Measurements from ENCODE around the gene CLEC4F. TPM values are rescaled to one million over a fixed set of nuclear protein-coding genes. Genes with fewer than 3 reads are reported as not detected.

The CLEC4F gene
- polyA plus RNA-seq, 1 of the 3 experiments (the other 2 are of a cell fraction) = 0.12 TPM

GRCh38 chr2:70854411-70854810 is 34.0 kb upstream of the CLEC4F start:
- Histone ChIP-seq H3K9ac (no peak overlapping the region), H3K9me3 (no peaks in the 10 kb centered on the region), H3K9me2 (no peaks in the 10 kb centered on the region), H3K4me1 (ENCODE audit: control insufficient read depth in 1 of 2, insufficient read depth in 2 of 2, low read depth in 1 of 2, low read length in 1 of 2) (no peaks in the 10 kb centered on the region), H3K79me2 (ENCODE audit: insufficient read depth) (no peaks in the 10 kb centered on the region), H4K20me1 (ENCODE audit: insufficient read depth) (no peaks in the 10 kb centered on the region), H3K36me3 (replicated peaks in 1 of 2; ENCODE audit: control insufficient read depth in 1 of 2, insufficient read depth in 2 of 2, low read length in 1 of 2) (no peaks in the 10 kb centered on the region), H3K27ac (ENCODE audit: low read depth in 2 of 2, low read length in 1 of 2) (no peak overlapping the region), H3K4me2 (no peak overlapping the region), H2AFZ (ENCODE audit: low read depth) (no peak overlapping the region), H3F3A (replicated peaks; ENCODE audit: insufficient read depth) (no peaks in the 10 kb centered on the region), H3K27me3 (ENCODE audit: insufficient read depth) (no peaks in the 10 kb centered on the region; the same call in 1 of the 2 replicates), H3K4me3 (ENCODE audit: low read depth in 2 of 2, low read length in 1 of 2) (no peak overlapping the region)
- TF ChIP-seq RCOR1 (IDR thresholded peaks at IDR 0.05; ENCODE audit: low read length) (no peak), PBX3 (IDR thresholded peaks at IDR 0.05) (no peak), RXRA (IDR thresholded peaks at IDR 0.05; ENCODE audit: borderline replicate concordance, low read depth) (no peak), GATA2 (CRISPR knock-in tag; IDR thresholded peaks at IDR 0.05) (no peak), TCF12 (IDR thresholded peaks at IDR 0.05) (no peak)
- CTCF ChIA-PET = no interaction called here
- POLR2A ChIA-PET = no interaction called here
- WGBS (ENCODE audit: low lambda C conversion rate) = 74% methylated on average over 4 of the region's 4 CpGs
- DNase-seq = no peak

GRCh38 chr2:70852824-70853223 is 32.4 kb upstream of the CLEC4F start:
- TF ChIP-seq USF2 (IDR thresholded peaks at IDR 0.05; ENCODE audit: borderline replicate concordance, low read depth, low read length) = no peak
- TF ChIP-seq FOXM1 (IDR thresholded peaks at IDR 0.05; ENCODE audit: low read depth) = no peak
- TF ChIP-seq GATA2 (CRISPR knock-in tag; IDR thresholded peaks at IDR 0.05) = no peak
- TF ChIP-seq EZH2phosphoT487 (IDR thresholded peaks at IDR 0.05; ENCODE audit: borderline replicate concordance, low read depth) = no peak
- Histone ChIP-seq H3K36me3 (replicated peaks in 1 of 2; ENCODE audit: control insufficient read depth in 1 of 2, insufficient read depth in 2 of 2, low read length in 1 of 2) (no peaks in the 10 kb centered on the region), H3K9me3 (no peaks in the 10 kb centered on the region), H3K27me3 (ENCODE audit: insufficient read depth) (no peaks in the 10 kb centered on the region; the same call in 1 of the 2 replicates), H3K4me1 (ENCODE audit: control insufficient read depth in 1 of 2, insufficient read depth in 2 of 2, low read depth in 1 of 2, low read length in 1 of 2) (no peaks in the 10 kb centered on the region), H3K9ac (no peak overlapping the region), H3F3A (replicated peaks; ENCODE audit: insufficient read depth) (no peaks in the 10 kb centered on the region), H3K27ac (ENCODE audit: low read depth in 2 of 2, low read length in 1 of 2) (no peak overlapping the region), H4K20me1 (ENCODE audit: insufficient read depth) (no peaks in the 10 kb centered on the region), H3K9me2 (no peaks in the 10 kb centered on the region), H2AFZ (ENCODE audit: low read depth) (no peak overlapping the region), H3K4me2 (no peak overlapping the region), H3K79me2 (ENCODE audit: insufficient read depth) (no peaks in the 10 kb centered on the region), H3K4me3 (ENCODE audit: low read depth in 2 of 2, low read length in 1 of 2) (no peak overlapping the region)
- DNase-seq = no peak
- ChIA-PET CTCF (interaction anchor here (1.0 to 2.0 kb wide), 8 partner anchors 9 to 94 kb away, joined by 3 to 12 read pairs (median 6); no protein-coding TSS in a partner anchor), POLR2A (no interaction called here)
- 100% methylated on average over 1 of the region's 1 CpG for WGBS (ENCODE audit: low lambda C conversion rate)

- no peak for TF ChIP-seq GABPA (IDR thresholded peaks at IDR 0.05; ENCODE audit: low read depth)
- no peak for TF ChIP-seq TAF1 (IDR thresholded peaks at IDR 0.05; ENCODE audit: borderline replicate concordance, low read depth, low read length)
- no peak for TF ChIP-seq PBX3 (IDR thresholded peaks at IDR 0.05)
- no peak for TF ChIP-seq EP300 (IDR thresholded peaks at IDR 0.05; ENCODE audit: borderline replicate concordance in 1 of 2, low read depth in 1 of 2, low read length in 1 of 2)
- H3K79me2 ChIP-seq (ENCODE audit: insufficient read depth) = no peaks in the 10 kb centered on the region
- no peaks in the 10 kb centered on the region for H4K20me1 ChIP-seq (ENCODE audit: insufficient read depth)
- no peak overlapping the region for H3K27ac ChIP-seq (ENCODE audit: low read depth in 2 of 2, low read length in 1 of 2)
- no peaks in the 10 kb centered on the region for H3K36me3 ChIP-seq (replicated peaks in 1 of 2; ENCODE audit: control insufficient read depth in 1 of 2, insufficient read depth in 2 of 2, low read length in 1 of 2)
- no peak overlapping the region for H3K9ac ChIP-seq
- H3K9me2 ChIP-seq = no peaks in the 10 kb centered on the region
- no peaks in the 10 kb centered on the region for H3F3A ChIP-seq (replicated peaks; ENCODE audit: insufficient read depth)
- H3K4me3 ChIP-seq (ENCODE audit: low read depth in 2 of 2, low read length in 1 of 2) = no peak overlapping the region
- no peak for DNase-seq
- ChIA-PET CTCF (interaction anchor here (1.3 to 2.0 kb wide), 4 partner anchors 10 to 95 kb away, joined by 4 to 12 read pairs (median 9); no protein-coding TSS in a partner anchor), POLR2A (no interaction called here)
- H2AFZ ChIP-seq (ENCODE audit: low read depth) = no peak overlapping the region
- H3K27me3 ChIP-seq (ENCODE audit: insufficient read depth) = no peaks in the 10 kb centered on the region; the same call in 1 of the 2 replicates
- H3K9me3 ChIP-seq = no peaks in the 10 kb centered on the region
- no peaks in the 10 kb centered on the region for H3K4me1 ChIP-seq (ENCODE audit: control insufficient read depth in 1 of 2, insufficient read depth in 2 of 2, low read depth in 1 of 2, low read length in 1 of 2)
- no peak overlapping the region for H3K4me2 ChIP-seq
- 60% methylated on average over 4 of the region's 4 CpGs for WGBS (ENCODE audit: low lambda C conversion rate)
These were observed 31.3 kb upstream of the CLEC4F start for GRCh38 chr2:70851704-70852103.
